ENCODE results near the gene IPO8.

Gene IPO8

DNA sequence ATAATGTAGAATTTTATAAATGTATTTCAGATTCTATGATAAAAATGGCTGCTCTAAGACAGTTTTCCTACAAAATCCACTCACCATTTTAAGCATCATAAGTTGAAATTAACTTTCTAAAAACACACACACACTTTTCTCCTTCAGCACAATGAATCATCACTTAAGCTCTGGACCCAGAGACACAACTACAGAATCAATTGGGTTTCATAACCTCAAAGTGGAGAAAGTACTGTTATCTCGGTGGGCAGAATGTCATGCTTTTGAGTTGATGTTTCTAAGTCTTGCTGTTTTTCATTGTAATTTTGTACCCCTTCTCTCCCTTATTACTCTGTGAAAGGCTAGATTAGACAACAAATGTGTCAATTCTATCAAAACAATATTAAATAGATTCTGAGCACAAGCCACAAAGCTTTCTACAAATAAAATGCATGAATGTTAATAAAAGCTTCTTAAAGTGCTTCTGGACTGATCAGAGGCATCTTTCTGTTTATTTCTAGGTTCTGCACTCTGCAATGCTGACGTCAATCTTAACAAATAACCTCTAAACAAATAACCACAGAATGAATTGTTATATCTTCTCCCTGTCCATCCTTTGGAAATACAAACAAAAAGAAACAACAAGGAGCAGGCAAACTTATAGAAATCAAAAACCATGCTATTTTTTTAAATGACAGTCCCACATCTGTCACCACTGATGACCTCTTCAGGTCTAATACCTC lies 8.2 kb downstream of the IPO8 start:
- TF ChIP-seq ZFX (IDR thresholded peaks at IDR 0.05) (no peak), CTCF (conservative IDR thresholded peaks at IDR 0.05) (no peak)
- no peak overlapping the region for H3K27ac ChIP-seq

DNA sequence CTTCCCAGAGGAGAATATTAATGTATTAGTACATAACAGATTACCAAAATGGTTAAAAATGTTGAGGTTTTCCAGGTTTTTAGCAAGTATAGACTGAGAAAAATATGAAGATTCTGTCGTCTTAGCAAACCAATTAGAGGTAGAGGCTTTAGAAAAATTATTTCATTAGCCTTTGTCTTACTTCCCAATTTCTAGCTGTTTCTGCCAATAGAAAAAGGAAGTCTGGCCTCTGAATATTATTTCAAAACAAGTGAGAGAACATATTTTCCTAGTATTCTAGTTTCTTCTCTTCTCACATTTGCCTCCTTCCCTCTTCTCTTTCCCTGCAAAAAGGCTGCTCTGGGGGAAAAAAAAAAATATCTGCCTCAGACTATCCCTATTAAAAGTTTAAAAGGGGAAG lies 16.4 kb downstream of the IPO8 start:
- TF ChIP-seq CTCF (conservative IDR thresholded peaks at IDR 0.05) (no peak), ZFX (IDR thresholded peaks at IDR 0.05) (no peak)
- no peak overlapping the region for H3K27ac ChIP-seq

- no peak overlapping the region for H3K27ac ChIP-seq
- no peak for TF ChIP-seq ZFX (IDR thresholded peaks at IDR 0.05)
- no peak for TF ChIP-seq CTCF (conservative IDR thresholded peaks at IDR 0.05)
Observed at GRCh38 chr12:30678221-30678620, 17.4 kb downstream of the IPO8 start.

DNA sequence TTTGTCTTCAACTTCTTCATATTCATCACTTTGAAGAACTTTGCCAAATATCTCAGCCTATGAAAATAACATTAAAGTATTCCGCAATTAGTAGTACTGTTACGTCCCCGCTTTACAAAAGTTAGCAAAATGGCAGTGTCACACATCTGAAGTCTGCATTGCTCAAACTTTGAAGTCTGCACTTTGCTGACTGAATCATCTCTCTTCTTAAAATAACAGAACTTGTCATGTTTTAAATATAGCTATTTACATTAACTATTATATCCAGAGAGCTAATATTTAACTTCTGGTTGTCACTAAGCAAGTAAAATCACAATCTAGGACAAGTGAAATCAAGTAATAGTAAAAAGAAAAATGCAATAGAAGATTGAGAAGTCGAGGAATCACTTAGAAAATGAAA lies 34.5 kb downstream of the IPO8 start:
- no peak overlapping the region for H3K27ac ChIP-seq
- no peak for TF ChIP-seq CTCF (conservative IDR thresholded peaks at IDR 0.05)
- TF ChIP-seq ZFX (IDR thresholded peaks at IDR 0.05): no peak

DNA sequence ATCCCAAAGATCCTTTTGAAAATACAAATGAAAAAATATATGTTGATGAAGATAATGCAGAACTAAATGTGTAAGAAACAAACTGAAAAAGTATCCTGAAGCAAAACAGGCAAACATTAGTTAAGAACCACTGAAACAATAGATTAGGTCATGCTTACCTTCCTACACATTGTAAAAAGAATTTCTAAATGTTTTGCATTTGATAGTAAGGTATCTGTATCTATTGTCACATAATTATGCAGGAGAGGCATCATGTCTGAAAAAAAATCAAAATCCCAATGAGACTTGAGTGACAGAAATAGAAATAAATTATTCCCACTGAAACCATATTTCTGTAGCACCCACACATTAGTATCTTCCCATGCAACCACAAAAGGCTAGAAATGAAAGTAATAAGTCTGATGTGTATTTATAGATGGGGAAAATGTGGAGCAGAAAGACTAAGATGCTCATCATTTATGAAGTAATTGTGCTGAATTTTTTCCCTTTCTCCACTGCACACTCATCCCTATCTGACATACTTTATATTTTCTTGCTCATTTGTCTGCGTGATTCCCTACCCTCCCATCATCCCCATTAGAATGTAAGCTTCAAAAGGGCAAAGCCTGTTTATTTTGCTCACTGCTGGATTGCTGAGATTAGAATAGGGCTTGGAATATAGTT lies 43.5 kb downstream of the IPO8 start:
- H3K27ac ChIP-seq: no peak overlapping the region
- TF ChIP-seq CTCF (conservative IDR thresholded peaks at IDR 0.05) (no peak), ZFX (IDR thresholded peaks at IDR 0.05) (no peak)

GRCh38 chr12:30646821-30647220 lies 48.8 kb downstream of the IPO8 start:
- no peak overlapping the region for H3K27ac ChIP-seq
- TF ChIP-seq CTCF (conservative IDR thresholded peaks at IDR 0.05) (no peak), ZFX (IDR thresholded peaks at IDR 0.05) (no peak)

- no peak overlapping the region for H3K27ac ChIP-seq
- TF ChIP-seq CTCF (conservative IDR thresholded peaks at IDR 0.05) (no peak), ZFX (IDR thresholded peaks at IDR 0.05) (no peak)
Observed at GRCh38 chr12:30643366-30643765, 52.3 kb downstream of the IPO8 start.

Measured in C4-2B (cell line).